ENCODE measurements around the gene LMO7. TPM values are rescaled to one million over a fixed set of nuclear protein-coding genes. Genes with fewer than 3 reads are reported as not detected.

LMO7 gene
- total RNA-seq, 1 experiment from 2014 or later: 18.5 TPM

- TF ChIP-seq ATF6 (CRISPR knock-in tag; IDR thresholded peaks at IDR 0.05) (no peak), GTF2I (CRISPR knock-in tag; conservative IDR thresholded peaks at IDR 0.05) (no peak), PRDM15 (CRISPR knock-in tag; IDR thresholded peaks at IDR 0.05) (no peak), ZNF232 (CRISPR knock-in tag; IDR thresholded peaks at IDR 0.05) (no peak), ATF3 (CRISPR knock-in tag; conservative IDR thresholded peaks at IDR 0.05) (no peak), CREM (CRISPR knock-in tag; IDR thresholded peaks at IDR 0.05) (no peak), CREB1 (CRISPR knock-in tag; IDR thresholded peaks at IDR 0.05) (no peak), PREB (CRISPR knock-in tag; IDR thresholded peaks at IDR 0.05; ENCODE audit: borderline replicate concordance) (no peak), ATF1 (CRISPR knock-in tag; IDR thresholded peaks at IDR 0.05) (no peak), NFYB (CRISPR knock-in tag; conservative IDR thresholded peaks at IDR 0.05; ENCODE audit: low read depth) (no peak)
These were observed 55.1 kb downstream of the LMO7 start (continued) for GRCh38 chr13:75691183-75691582.

GRCh38 chr13:75693227-75693626 is 57.1 kb downstream of the LMO7 start:
- peaks cover 15% of the 10 kb centered on the region for H3K4me1 Mint-ChIP-seq
- H3K36me3 Mint-ChIP-seq: peaks cover 13% of the 10 kb centered on the region
- DNase-seq (ENCODE audit: low spot score) (no peak), ATAC-seq (no peak)
- ChIA-PET POLR2A (no interaction called here), CTCF (interaction anchor here (1.0 kb wide), 1 partner anchor 183 kb away, joined by 3 read pairs; no protein-coding TSS in a partner anchor)
- no peak overlapping the region for H3K4me3 Mint-ChIP-seq
- H3K27me3 Mint-ChIP-seq (ENCODE audit: low read depth): no peaks in the 10 kb centered on the region
- H3K9me3 Mint-ChIP-seq: peaks cover 13% of the 10 kb centered on the region
- H3K27ac Mint-ChIP-seq: no peak overlapping the region
- TF ChIP-seq TP53 (CRISPR knock-in tag; IDR thresholded peaks at IDR 0.05) (no peak), CREM (CRISPR knock-in tag; IDR thresholded peaks at IDR 0.05) (no peak), GRHL2 (CRISPR knock-in tag; IDR thresholded peaks at IDR 0.05; ENCODE audit: insufficient replicate concordance, severe bottlenecking) (no peak), TCF7 (CRISPR knock-in tag; IDR thresholded peaks at IDR 0.05; ENCODE audit: low read depth) (no peak), ZNF317 (CRISPR knock-in tag; IDR thresholded peaks at IDR 0.05; ENCODE audit: borderline replicate concordance, low read depth) (no peak), NR1H2 (CRISPR knock-in tag; IDR thresholded peaks at IDR 0.05) (no peak), STAT6 (CRISPR knock-in tag; conservative IDR thresholded peaks at IDR 0.05; ENCODE audit: low read depth) (no peak), ATF2 (CRISPR knock-in tag; IDR thresholded peaks at IDR 0.05; ENCODE audit: borderline replicate concordance, low read depth) (no peak), JAZF1 (CRISPR knock-in tag; IDR thresholded peaks at IDR 0.05) (no peak), JUN (CRISPR knock-in tag; IDR thresholded peaks at IDR 0.05) (no peak), E2F4 (CRISPR knock-in tag; IDR thresholded peaks at IDR 0.05; ENCODE audit: borderline replicate concordance, low read depth) (no peak), ZNF232 (CRISPR knock-in tag; IDR thresholded peaks at IDR 0.05) (no peak), ATF3 (CRISPR knock-in tag; conservative IDR thresholded peaks at IDR 0.05) (no peak)

Data from WTC11 (cell line).